HG02571 (cell line): ENCODE results near the gene BLNK.

Experiments
- ATAC-seq: cut with Tn5 transposase; IDR thresholded peaks from one replicate; pipeline ENCODE4 v1.9.1; 2021; ENCODE audit warnings: mild to moderate bottlenecking, moderate library complexity; ENCODE audit not compliant: unreplicated experiment

Gene BLNK

GRCh38 chr10:96165726-96166125, 105.6 kb downstream of the BLNK start:
- no peak for ATAC-seq

GRCh38 chr10:96153070-96153469, 118.3 kb downstream of the BLNK start:
- no peak for ATAC-seq

GRCh38 chr10:96152437-96152836, 118.9 kb downstream of the BLNK start:
- ATAC-seq, result no peak
